ENCODE data around the gene TESK2. TPM values are rescaled to one million over a fixed set of nuclear protein-coding genes. Genes with fewer than 3 reads are reported as not detected.

Gene TESK2
- polyA plus RNA-seq, 3 donors: 3.9 to 13.1 (median 4.1) TPM

- peak overlapping the region; percentile 29 to 58 for H3K4me3 Mint-ChIP-seq
- Histone ChIP-seq H3K9ac (ENCODE audit: insufficient read depth, low read length, poor library complexity, severe bottlenecking) (no peak overlapping the region), H3K4me1 (ENCODE audit: control insufficient read depth in 1 of 2, insufficient read depth in 2 of 2, low read length in 2 of 2) (peaks cover 8% of the 10 kb centered on the region in 2 donors), H4K20me1 (ENCODE audit: insufficient read depth, low read length) (no peaks in the 10 kb centered on the region), H3K4me2 (replicated peaks; ENCODE audit: extremely low read depth, low read length, poor library complexity, severe bottlenecking) (peak overlapping the region; percentile 61), H3K9me3 (replicated peaks in 1 of 2; ENCODE audit: control insufficient read depth in 1 of 2, insufficient read depth in 1 of 2, low read length in 2 of 2) (no peaks in the 10 kb centered on the region), H3K4me3 (replicated peaks in 1 of 3; ENCODE audit: low read depth in 2 of 3, low read length in 3 of 3) (peak overlapping the region in 1 of 3 experiments; percentile 41), H3K36me3 (replicated peaks in 1 of 2; ENCODE audit: control insufficient read depth in 1 of 2, insufficient read depth in 2 of 2, low read length in 2 of 2) (peaks cover 0 to 2% of the 10 kb centered on the region in 2 donors), H3K27ac (ENCODE audit: low read depth in 1 of 2, low read length in 2 of 2) (no peak overlapping the region), H3K27me3 (ENCODE audit: control insufficient read depth in 2 of 2, insufficient read depth in 2 of 2, low read length in 2 of 2) (no peaks in the 10 kb centered on the region), H3K79me2 (ENCODE audit: insufficient read depth, low read length) (no peaks in the 10 kb centered on the region), H2AFZ (ENCODE audit: insufficient read depth, low read depth, low read length, poor library complexity, severe bottlenecking) (peak overlapping the region; percentile 64)
- peak overlapping the region in 5 of 7 donors; percentile 5 to 68 (median 14) for H3K27ac Mint-ChIP-seq
- H3K9me3 Mint-ChIP-seq: no peaks in the 10 kb centered on the region
- H3K27me3 Mint-ChIP-seq (ENCODE audit: low read depth in 3 of 3): no peaks in the 10 kb centered on the region
- TF ChIP-seq, protein P1, sequence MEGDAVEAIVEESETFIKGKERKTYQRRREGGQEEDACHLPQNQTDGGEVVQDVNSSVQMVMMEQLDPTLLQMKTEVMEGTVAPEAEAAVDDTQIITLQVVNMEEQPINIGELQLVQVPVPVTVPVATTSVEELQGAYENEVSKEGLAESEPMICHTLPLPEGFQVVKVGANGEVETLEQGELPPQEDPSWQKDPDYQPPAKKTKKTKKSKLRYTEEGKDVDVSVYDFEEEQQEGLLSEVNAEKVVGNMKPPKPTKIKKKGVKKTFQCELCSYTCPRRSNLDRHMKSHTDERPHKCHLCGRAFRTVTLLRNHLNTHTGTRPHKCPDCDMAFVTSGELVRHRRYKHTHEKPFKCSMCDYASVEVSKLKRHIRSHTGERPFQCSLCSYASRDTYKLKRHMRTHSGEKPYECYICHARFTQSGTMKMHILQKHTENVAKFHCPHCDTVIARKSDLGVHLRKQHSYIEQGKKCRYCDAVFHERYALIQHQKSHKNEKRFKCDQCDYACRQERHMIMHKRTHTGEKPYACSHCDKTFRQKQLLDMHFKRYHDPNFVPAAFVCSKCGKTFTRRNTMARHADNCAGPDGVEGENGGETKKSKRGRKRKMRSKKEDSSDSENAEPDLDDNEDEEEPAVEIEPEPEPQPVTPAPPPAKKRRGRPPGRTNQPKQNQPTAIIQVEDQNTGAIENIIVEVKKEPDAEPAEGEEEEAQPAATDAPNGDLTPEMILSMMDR (IDR thresholded peaks at IDR 0.05): peak; percentile 83
- peaks cover 13% of the 10 kb centered on the region for H3K4me1 Mint-ChIP-seq
- 27% methylated on average over 3 of the region's 7 CpGs for WGBS (ENCODE audit: insufficient coverage)
- H3K36me3 Mint-ChIP-seq: peaks cover 0 to under 1% of the 10 kb centered on the region in 2 donors
- DNase-seq: peak; percentile 51 to 66 (median 63)
- intact Hi-C loops (cut with micrococcal nuclease): loop anchor here (1.0 to 5.0 kb wide), 3 partner anchors 117 to 133 kb away; no protein-coding TSS in a partner anchor
These were observed 131.0 kb downstream of the TESK2 start for GRCh38 chr1:45359882-45360513.

DNA sequence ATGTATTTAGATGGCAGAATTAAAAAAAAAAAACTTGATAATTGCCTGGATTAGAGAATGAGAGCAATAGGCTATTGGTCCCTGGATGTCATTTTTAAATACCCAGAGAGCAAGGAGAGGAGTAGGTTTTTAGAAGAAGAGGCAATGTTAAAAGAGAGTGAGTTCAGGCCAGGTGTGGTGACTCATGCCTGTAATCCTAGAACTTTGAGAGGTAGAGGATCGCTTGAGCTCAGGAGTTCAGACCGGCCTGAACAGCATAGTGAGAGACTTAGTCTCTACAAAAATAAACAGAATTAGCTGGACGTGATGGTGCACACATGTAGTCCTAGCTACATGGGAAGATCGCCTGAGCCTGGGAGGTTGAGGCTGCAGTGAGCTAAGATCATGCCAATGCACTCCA is 134.8 kb downstream of the TESK2 start:
- no peak for DNase-seq
- H3K27me3 ChIP-seq (ENCODE audit: control insufficient read depth in 2 of 2, insufficient read depth in 2 of 2, low read length in 2 of 2): no peaks in the 10 kb centered on the region
- no peak overlapping the region for H3K4me2 ChIP-seq (replicated peaks; ENCODE audit: extremely low read depth, low read length, poor library complexity, severe bottlenecking)
- peaks cover 0 to 4% of the 10 kb centered on the region in 2 donors for H3K36me3 ChIP-seq (replicated peaks in 1 of 2; ENCODE audit: control insufficient read depth in 1 of 2, insufficient read depth in 2 of 2, low read length in 2 of 2)
- no peaks in the 10 kb centered on the region for H4K20me1 ChIP-seq (ENCODE audit: insufficient read depth, low read length)
- H3K4me1 Mint-ChIP-seq: peaks cover 11% of the 10 kb centered on the region
- H3K27ac ChIP-seq (ENCODE audit: low read depth in 1 of 2, low read length in 2 of 2): no peak overlapping the region
- H3K79me2 ChIP-seq (ENCODE audit: insufficient read depth, low read length): no peaks in the 10 kb centered on the region
- 100% methylated on average over 3 of the region's 4 CpGs for WGBS (ENCODE audit: insufficient coverage)
- no peak overlapping the region for H3K4me3 ChIP-seq (replicated peaks in 1 of 3; ENCODE audit: low read depth in 2 of 3, low read length in 3 of 3)
- no peak overlapping the region for H2AFZ ChIP-seq (ENCODE audit: insufficient read depth, low read depth, low read length, poor library complexity, severe bottlenecking)
- H3K9me3 ChIP-seq (replicated peaks in 1 of 2; ENCODE audit: control insufficient read depth in 1 of 2, insufficient read depth in 1 of 2, low read length in 2 of 2): no peaks in the 10 kb centered on the region
- peaks cover 8% of the 10 kb centered on the region in 2 donors for H3K4me1 ChIP-seq (ENCODE audit: control insufficient read depth in 1 of 2, insufficient read depth in 2 of 2, low read length in 2 of 2)
- H3K27ac Mint-ChIP-seq: no peak overlapping the region
- H3K9ac ChIP-seq (ENCODE audit: insufficient read depth, low read length, poor library complexity, severe bottlenecking): no peak overlapping the region
- no peak overlapping the region for H3K4me3 Mint-ChIP-seq
- H3K36me3 Mint-ChIP-seq: peaks cover 2 to 9% of the 10 kb centered on the region in 2 donors
- no peaks in the 10 kb centered on the region for H3K9me3 Mint-ChIP-seq
- intact Hi-C loops (cut with micrococcal nuclease): no loop called here
- no peaks in the 10 kb centered on the region for H3K27me3 Mint-ChIP-seq (ENCODE audit: low read depth in 3 of 3)
- TF ChIP-seq, protein P1 (IDR thresholded peaks at IDR 0.05): no peak

All from CD14-positive monocyte (primary cell).